Sigmoid colon (tissue), 7 donors: ENCODE data around the gene ITGA11. TPM values are rescaled to one million over a fixed set of nuclear protein-coding genes. Genes with fewer than 3 reads are reported as not detected.

ENCODE experiments used
- DNase-seq: peaks from one replicate; pipeline ENCODE4 v3.0.0-alpha.2; 2019
- H3K27ac ChIP-seq, 4 donors: fragments of 200-600 bp; sonication (generic); one replicate each; pipeline ENCODE4 v1.5.1; 2016 to 2019; ENCODE audit warnings: mild to moderate bottlenecking in 1 of 4
- H3K27me3 ChIP-seq, 3 donors: fragments of 200-600 bp; sonication (generic); one replicate each; pipeline ENCODE4 v1.5.1; 2019; ENCODE audit warnings: mild to moderate bottlenecking in 1 of 3
- H3K36me3 ChIP-seq, 4 donors: fragments of 200-600 bp; sonication (generic); one replicate each; pipeline ENCODE4 v1.5.1; 2016 to 2019
- H3K4me1 ChIP-seq, 4 donors: fragments of 200-600 bp; sonication (generic); one replicate each; pipeline ENCODE4 v1.5.1; 2017 to 2019
- H3K4me3 ChIP-seq, 4 donors: fragments of 200-600 bp; sonication (generic); one replicate each; pipeline ENCODE4 v1.5.1; 2017 to 2019; ENCODE audit warnings: mild to moderate bottlenecking in 2 of 4, moderate library complexity in 1 of 4
- H3K9me3 ChIP-seq, 4 donors: fragments of 200-600 bp in 3 of 4; sonication (generic) in 3 of 4; one replicate each; pipeline versions ENCODE4 v1.5.1 to v1.6.1; 2013 to 2019
- EP300 ChIP-seq, 4 donors: sonication (generic); formaldehyde crosslinking; IDR thresholded peaks; one replicate each; pipeline ENCODE4 v1.6.1; 2017; ENCODE audit warnings: antibody characterized with exemption in 4 of 4
- POLR2A ChIP-seq, 2 donors: fragments of 450-650 bp; IDR thresholded peaks; one replicate each; pipeline ENCODE4 v1.6.1; 2016; ENCODE audit warnings: antibody characterized with exemption in 2 of 2, mild to moderate bottlenecking in 2 of 2, moderate library complexity in 2 of 2
- POLR2AphosphoS5 ChIP-seq, 4 donors: sonication (generic); formaldehyde crosslinking; IDR thresholded peaks; one replicate each; pipeline ENCODE4 v1.6.1; 2017; ENCODE audit warnings: antibody characterized with exemption in 4 of 4
- WGBS, 2 donors: extraction: QIAGEN DNeasy Blood & Tissue Kit; methylation state at CpG; one replicate each; pipeline ENCODE4 v1.1.7; 2013; 5-methylcytosine and 5-hydroxymethylcytosine counted together
- intact Hi-C: fragments of 100-400 bp; cut with DNase I; formaldehyde crosslinking; loops from one replicate; pipeline ENCODE4 v1.15.1; 2023
- polyA plus RNA-seq, 3 donors: library from polyadenylated mRNA; stranded (reverse); fragments of 200-250 nt; gene quantifications; one replicate each; pipeline ENCODE4 v1.2.3, GENCODE V29; 2013
- total RNA-seq, 4 donors: library from RNA; depleted of rRNA; stranded (reverse); fragments of >200 nt; gene quantifications; one replicate each; pipeline ENCODE4 v1.1.0, GENCODE V29; 2016
- TF ChIP-seq, protein P1 (sequence below), 4 experiments: fragments of 450-650 bp in 3 of 4; fragments of 200-600 bp in 1 of 4; IDR thresholded peaks; one replicate each; pipeline ENCODE4 v1.5.1; 2016 to 2019; ENCODE audit warnings: antibody characterized with exemption in 4 of 4, mild to moderate bottlenecking in 3 of 4, moderate library complexity in 2 of 4
- donor health status: healthy with polysubstance abuse.
- donor health status: Bipolar disorder and iron deficiency.
- donor health status: healthy.

Gene ITGA11
- total and polyA plus RNA-seq, 7 donors: 0.71 to 6.1 (median 1.2) TPM

GRCh38 chr15:68295014-68295805 lies 136.8 kb downstream of the ITGA11 start:
- intact Hi-C loops: no loop called here
- Histone ChIP-seq H3K9me3 (no peaks in the 10 kb centered on the region), H3K27me3 (no peaks in the 10 kb centered on the region), H3K4me1 (peaks cover 0 to 79% (median 58%) of the 10 kb centered on the region in 4 donors), H3K4me3 (no peak overlapping the region), H3K36me3 (peaks cover 0 to 28% (median 3%) of the 10 kb centered on the region in 4 donors), H3K27ac (peak overlapping the region in 2 of 4 donors; percentile 9 to 31)
- WGBS, 2 donors: 65 to 69% methylated on average over 4 of the region's 4 CpGs
- DNase-seq: no peak
- TF ChIP-seq, protein P1, sequence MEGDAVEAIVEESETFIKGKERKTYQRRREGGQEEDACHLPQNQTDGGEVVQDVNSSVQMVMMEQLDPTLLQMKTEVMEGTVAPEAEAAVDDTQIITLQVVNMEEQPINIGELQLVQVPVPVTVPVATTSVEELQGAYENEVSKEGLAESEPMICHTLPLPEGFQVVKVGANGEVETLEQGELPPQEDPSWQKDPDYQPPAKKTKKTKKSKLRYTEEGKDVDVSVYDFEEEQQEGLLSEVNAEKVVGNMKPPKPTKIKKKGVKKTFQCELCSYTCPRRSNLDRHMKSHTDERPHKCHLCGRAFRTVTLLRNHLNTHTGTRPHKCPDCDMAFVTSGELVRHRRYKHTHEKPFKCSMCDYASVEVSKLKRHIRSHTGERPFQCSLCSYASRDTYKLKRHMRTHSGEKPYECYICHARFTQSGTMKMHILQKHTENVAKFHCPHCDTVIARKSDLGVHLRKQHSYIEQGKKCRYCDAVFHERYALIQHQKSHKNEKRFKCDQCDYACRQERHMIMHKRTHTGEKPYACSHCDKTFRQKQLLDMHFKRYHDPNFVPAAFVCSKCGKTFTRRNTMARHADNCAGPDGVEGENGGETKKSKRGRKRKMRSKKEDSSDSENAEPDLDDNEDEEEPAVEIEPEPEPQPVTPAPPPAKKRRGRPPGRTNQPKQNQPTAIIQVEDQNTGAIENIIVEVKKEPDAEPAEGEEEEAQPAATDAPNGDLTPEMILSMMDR (IDR thresholded peaks at IDR 0.05): no peak
- no peak for TF ChIP-seq POLR2A (IDR thresholded peaks at IDR 0.05)
- no peak for TF ChIP-seq POLR2AphosphoS5 (IDR thresholded peaks at IDR 0.05)
- TF ChIP-seq EP300 (IDR thresholded peaks at IDR 0.05): no peak

DNA sequence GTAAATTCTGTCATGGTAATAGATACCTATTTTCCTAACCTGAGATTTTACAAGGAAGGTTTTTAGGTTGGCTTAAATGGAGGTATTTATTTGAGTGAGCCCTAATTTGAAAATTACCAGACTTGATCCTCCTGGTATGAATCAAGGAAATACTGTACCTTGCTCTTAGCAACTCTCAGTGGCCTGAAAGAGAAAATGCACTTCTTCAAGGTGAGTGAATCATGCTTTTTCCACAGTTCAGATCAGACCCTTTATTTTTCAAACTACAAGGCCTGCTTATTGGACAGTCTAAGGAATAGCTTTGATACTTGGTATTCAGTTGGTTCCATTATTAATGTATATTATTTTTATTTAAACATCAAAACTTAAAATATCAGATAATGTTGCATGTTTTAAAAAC lies 139.0 kb downstream of the ITGA11 start:
- intact Hi-C loops: no loop called here
- Histone ChIP-seq H3K4me3 (no peak overlapping the region), H3K4me1 (peaks cover 0 to 83% (median 53%) of the 10 kb centered on the region in 4 donors), H3K27me3 (no peaks in the 10 kb centered on the region), H3K9me3 (no peaks in the 10 kb centered on the region), H3K36me3 (peaks cover 0 to 36% (median 8%) of the 10 kb centered on the region in 4 donors), H3K27ac (no peak overlapping the region)
- no peak for DNase-seq
- TF ChIP-seq, protein P1 (IDR thresholded peaks at IDR 0.05): no peak
- TF ChIP-seq POLR2AphosphoS5 (IDR thresholded peaks at IDR 0.05): no peak
- TF ChIP-seq POLR2A (IDR thresholded peaks at IDR 0.05): no peak
- TF ChIP-seq EP300 (IDR thresholded peaks at IDR 0.05): no peak

GRCh38 chr15:68292157-68292781 lies 139.7 kb downstream of the ITGA11 start:
- Histone ChIP-seq H3K4me1 (peaks cover 0 to 90% (median 60%) of the 10 kb centered on the region in 4 donors), H3K27ac (peak overlapping the region in 1 of 4 donors; percentile 0)

DNA sequence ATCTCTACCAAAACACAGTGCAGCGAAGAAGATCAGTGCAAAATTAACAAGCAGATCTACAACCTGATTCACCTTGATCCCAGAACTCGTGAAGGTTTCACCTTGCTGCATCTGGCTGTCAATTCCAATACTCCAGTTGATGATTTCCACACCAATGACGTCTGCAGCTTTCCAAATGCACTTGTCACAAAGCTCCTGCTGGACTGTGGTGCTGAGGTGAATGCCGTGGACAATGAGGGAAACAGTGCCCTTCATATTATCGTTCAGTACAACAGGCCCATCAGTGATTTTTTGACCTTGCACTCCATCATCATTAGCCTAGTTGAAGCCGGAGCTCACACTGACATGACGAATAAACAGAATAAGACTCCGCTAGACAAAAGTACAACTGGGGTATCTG lies 141.2 kb downstream of the ITGA11 start:
- 93 to 95% methylated on average over 8 of the region's 8 CpGs for WGBS, 2 donors
- no peak for TF ChIP-seq EP300 (IDR thresholded peaks at IDR 0.05)
- no peak for TF ChIP-seq POLR2AphosphoS5 (IDR thresholded peaks at IDR 0.05)
- TF ChIP-seq POLR2A (IDR thresholded peaks at IDR 0.05): no peak
- TF ChIP-seq, protein P1 (IDR thresholded peaks at IDR 0.05): no peak
- peaks cover 0 to 97% (median 73%) of the 10 kb centered on the region in 4 donors for H3K4me1 ChIP-seq
- no peaks in the 10 kb centered on the region for H3K27me3 ChIP-seq
- H3K4me3 ChIP-seq: no peak overlapping the region
- H3K27ac ChIP-seq: peak overlapping the region in 2 of 4 donors; percentile 0 to 30
- peaks cover 0 to 25% (median 8%) of the 10 kb centered on the region in 4 donors for H3K36me3 ChIP-seq
- intact Hi-C loops: no loop called here
- no peaks in the 10 kb centered on the region for H3K9me3 ChIP-seq
- DNase-seq: no peak

More at GRCh38 chr15:68292157-68292781, 139.7 kb downstream of the ITGA11 start:
- Histone ChIP-seq H3K9me3 (no peaks in the 10 kb centered on the region), H3K27me3 (no peaks in the 10 kb centered on the region), H3K4me3 (no peak overlapping the region), H3K36me3 (peaks cover 0 to 29% (median 8%) of the 10 kb centered on the region in 4 donors)
- DNase-seq: no peak
- intact Hi-C loops: no loop called here
- TF ChIP-seq POLR2AphosphoS5 (IDR thresholded peaks at IDR 0.05) (no peak), EP300 (IDR thresholded peaks at IDR 0.05) (no peak), POLR2A (IDR thresholded peaks at IDR 0.05) (no peak)
- TF ChIP-seq, protein P1 (IDR thresholded peaks at IDR 0.05): no peak
